CD4-positive, alpha-beta T cell treated with Interleukin-6 at 100 ng/mL for 8 hours (primary cell): ENCODE results near the gene RNU4-1.
"Not testable (repeated sequence)": the region's sequence is repeated elsewhere in the genome, so short reads cannot be mapped to it uniquely, and the experiment has no call there.

Source experiments
- DNase-seq: peaks from one replicate; pipeline ENCODE4 v3.0.0-alpha.2; 2020; ENCODE audit warnings: mixed read lengths, low spot score

Gene RNU4-1

DNA sequence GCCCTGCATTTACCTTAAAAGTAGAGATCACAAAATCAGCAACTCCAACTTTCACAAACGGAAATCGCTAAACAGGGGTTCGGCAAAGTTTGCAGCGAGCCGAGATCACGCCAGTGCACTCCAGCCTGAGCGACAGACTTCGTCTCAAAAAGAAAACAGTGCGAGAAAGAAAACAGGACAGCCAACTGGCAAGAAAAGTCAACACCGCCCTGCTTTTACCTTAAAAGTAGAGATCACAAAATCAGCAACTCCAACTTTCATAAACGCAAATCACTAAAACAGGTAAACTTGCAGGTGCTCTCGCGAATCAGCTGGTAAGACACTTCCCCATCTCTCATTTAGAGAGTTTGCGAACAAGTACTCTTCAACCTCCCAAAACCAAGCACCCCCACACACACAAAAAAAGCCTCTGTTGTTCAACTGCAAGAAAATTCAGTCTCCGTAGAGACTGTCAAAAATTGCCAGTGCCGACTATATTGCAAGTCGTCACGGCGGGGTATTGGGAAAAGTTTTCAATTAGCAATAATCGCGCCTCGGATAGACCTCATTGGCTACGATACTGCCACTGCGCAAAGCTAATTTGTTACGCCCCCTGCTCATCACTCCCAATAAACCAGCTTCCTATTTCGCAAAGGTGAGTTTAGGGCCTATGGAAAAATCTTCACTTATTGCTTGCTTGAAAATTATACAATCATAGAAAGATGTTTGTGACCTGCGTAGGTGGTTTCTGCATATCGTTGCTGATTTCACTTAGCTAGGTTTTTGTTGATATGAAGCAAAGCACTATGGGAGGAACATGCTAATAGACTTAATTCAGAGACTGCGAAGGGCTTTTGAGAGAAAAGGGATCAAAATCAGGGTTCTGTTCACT is at the start of gene RNU4-1:
Gene RNU4-1, minus strand, starts transcription at position 577 of the 871 bp plus-strand sequence.
- peak; percentile 77 for DNase-seq

DNA sequence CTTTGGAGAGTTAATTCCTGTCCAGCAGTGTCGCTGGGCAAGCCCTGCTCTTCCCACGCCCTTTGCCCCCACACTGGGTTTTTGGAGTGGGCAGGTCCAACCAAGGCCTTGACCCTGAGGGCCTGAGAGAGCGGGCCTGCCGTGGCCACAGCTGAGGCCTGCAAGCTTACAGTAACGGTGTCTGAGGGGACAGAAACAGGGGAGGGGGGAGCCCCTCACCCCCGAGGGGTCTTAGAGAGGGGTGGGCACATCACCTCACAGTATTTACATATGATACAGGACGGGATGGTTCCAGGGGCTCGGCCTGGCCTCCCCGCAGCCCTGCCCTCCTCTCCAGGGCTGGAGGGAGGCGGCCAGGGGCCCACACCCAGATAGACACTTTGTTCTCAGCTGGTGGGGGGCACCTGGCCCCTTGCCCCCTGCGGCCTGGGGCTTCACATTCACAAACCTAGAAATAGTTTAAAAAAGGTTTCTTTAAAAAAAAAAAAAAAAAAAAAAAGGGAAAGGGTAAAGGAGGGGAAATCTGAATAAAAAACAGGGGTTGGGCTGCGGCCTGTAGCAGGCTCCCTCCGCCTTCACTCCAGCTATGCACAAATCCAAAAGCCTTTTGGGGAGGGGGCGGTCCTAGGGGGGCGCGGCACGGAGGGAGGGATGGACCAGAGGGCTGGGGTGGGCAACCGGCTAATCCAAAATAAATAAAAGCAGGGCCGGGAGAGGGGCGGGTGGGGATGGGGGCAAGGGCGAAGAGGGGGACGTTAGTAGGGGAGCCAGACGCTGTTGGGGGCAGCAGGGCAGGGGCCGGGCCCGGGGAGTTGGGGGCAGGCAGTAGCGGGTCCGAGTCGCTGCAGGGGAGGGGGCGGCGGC is 49.4 kb upstream of the RNU4-1 start:
- DNase-seq: no peak

DNA sequence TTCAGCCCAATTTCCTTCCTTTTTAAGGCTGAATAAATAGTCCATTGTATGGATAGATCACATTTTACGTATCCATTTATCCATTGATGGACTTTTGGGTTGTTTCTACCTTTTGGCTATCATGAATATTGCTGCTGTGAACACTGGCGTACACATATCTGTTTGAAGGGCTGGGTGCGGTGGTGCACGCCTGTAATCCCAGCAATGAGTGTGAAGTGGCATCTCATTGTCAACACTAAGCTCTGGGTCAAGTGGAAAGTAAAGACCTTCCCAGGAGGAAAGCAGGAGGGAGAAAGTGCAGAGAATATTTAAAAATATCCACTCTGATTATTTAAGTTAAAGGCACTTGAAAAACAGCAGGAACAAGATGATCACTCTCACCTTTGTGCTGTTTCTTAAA is 46.2 kb upstream of the RNU4-1 start:
- DNase-seq: no peak

DNA sequence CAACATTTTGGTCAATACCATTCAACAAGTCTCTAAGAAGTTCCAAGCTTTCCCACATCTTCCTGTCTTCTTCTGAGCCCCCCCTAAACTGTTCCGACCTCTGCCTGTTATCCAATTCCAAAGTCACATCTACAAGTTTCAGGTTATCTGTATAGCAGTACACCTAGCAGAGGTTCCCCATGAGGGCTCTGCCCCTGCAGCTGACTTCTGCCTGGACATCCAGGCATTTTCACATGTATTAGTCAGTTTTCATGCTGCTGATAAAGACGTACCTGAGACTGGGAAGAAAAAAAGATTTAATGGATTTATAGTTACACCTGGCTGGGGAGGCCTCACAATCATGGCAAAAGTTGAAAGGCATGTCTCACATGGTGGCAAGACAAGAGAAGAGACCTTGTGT is 44.7 kb upstream of the RNU4-1 start:
- no peak for DNase-seq

DNA sequence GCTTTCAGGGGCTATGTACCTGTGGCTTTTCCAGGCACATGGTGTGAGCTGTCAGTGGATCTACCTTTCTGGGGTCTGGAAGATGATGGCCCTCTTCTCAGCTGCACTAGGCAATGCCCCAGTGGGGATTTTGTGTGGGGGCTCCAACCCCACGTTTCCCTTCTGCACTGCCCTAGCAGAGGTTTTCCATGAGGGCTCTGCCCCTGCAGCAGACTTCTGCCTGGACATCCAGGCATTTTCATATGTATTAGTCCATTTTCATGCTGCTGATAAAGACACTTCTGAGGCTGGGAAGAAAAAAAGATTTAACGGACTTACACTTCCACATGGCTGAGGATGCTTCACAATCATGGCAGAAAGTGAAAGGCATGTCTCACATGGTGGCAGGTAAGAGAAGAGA is 43.4 kb upstream of the RNU4-1 start:
- DNase-seq: not testable (repeated sequence)

DNA sequence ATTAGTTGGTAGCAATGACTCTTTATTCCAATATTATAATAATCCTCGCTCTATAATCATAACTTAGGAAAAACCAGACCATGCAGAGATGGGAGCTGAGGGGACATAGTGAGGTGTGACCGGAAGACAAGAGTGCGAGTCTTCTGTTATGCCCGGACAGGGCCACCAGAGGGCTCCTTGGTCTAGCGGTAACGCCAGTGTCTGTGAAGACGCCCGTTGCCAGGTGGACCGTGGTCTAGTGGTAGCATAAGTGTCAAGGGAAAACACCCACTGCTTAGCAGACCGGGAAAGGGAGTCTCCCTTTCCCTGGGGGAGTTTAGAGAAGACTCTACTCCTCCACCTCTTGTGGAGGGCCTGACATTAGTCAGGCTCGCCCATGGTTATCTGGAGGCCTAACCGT is 42.4 kb upstream of the RNU4-1 start:
- DNase-seq: not testable (repeated sequence)

DNA sequence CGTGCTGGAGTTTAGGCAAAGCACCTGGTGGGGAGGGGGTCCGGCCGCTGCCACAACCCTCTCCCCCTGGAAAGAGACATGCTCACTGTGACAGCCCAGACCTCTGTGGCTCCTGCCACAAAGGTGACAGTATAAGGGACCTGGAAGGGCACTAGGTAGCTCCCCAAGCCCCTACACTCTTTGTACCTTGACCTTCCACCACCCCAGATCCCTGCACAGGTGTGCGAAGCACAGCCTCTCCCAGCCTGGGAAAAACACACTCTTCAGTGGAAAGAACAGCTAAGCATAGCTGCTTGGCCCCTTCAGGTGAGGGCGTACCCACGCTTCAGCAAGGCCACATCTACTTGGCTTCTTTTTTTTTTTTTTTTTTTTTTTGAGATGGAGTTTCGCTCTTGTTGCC is 39.5 kb upstream of the RNU4-1 start:
- no peak for DNase-seq

DNA sequence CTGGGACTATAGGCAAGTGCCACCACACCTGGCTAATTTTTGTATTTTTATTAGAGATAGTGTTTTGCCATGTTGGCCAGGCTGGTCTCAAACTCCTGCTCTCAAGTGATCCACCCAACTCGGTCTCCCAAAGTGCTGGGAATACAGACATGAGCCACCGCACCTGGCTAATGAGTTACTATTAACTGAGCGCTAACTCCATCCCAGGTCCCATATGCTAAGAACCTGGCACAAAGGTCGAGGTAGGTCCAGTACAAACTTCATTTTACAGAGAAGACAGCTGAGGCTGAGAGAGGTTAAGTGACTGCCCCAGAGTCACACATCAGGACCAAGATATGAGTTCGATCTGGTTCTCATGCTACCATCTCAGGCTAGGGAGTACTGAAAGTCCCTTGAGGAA is 39.0 kb upstream of the RNU4-1 start:
- no peak for DNase-seq

DNA sequence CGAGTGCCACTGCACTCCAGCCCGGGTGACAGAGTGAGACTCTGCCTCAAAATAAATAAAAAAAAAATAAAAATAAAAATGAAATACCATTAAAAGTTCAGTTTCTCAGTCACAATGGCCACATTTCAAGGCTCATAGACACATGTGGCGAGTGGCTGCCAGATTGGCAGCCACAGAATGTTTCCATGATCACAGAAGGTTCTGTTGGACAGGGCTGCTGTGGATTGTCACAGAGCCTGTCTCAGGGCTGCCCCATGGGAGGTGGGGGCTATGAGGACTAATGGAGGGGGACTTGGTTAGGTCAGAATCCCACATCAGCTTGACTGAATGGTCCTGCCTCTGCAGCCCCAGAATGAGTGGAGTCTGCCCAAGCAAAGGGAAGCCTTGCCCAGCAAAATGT is 38.4 kb upstream of the RNU4-1 start:
- DNase-seq: no peak

DNA sequence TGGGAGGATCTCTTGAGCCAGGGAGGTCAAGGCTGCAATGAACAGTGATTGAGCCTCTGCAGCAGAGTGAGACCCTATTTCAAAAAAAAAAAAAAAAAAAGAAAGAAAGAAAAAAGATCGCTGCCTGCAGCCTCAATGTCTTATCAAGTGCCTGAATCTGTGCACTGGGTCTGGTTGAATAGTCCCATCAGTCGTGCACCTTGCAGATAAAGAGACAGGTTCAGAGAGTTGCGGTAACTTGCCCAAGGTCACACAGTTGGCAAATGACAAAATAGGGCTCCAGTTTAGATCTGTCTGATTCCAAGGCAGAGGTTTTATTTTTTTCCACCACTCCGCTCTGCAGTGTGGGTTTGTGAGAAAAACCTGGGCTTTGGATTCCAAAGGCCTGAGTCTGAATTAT is 35.2 kb upstream of the RNU4-1 start:
- no peak for DNase-seq

DNA sequence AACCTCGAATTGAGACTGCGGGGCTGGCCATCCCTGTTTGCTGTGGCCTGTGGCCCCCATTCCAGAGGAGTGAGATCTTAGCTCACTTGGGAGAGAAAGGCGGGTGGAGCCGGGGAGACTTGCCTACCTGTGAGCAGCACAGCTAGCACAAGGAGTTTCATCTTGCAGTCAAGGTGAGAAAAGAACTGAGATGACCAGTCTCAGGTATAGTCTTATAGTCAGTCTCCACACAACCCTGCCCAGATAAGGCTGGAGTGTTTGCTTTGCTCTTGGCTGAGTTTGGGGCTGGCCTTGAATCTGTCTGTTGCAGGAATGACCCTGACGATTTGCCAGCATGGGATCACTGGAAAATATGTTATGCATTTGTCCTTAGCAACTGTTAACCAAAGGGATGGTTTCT is 34.6 kb upstream of the RNU4-1 start, which contains the start of gene PLA2G1B:
Gene PLA2G1B, minus strand, starts transcription at position 187 of the 400 bp plus-strand sequence. Its CDS starts 26 bp downstream, at position 161.
- DNase-seq: no peak

DNA sequence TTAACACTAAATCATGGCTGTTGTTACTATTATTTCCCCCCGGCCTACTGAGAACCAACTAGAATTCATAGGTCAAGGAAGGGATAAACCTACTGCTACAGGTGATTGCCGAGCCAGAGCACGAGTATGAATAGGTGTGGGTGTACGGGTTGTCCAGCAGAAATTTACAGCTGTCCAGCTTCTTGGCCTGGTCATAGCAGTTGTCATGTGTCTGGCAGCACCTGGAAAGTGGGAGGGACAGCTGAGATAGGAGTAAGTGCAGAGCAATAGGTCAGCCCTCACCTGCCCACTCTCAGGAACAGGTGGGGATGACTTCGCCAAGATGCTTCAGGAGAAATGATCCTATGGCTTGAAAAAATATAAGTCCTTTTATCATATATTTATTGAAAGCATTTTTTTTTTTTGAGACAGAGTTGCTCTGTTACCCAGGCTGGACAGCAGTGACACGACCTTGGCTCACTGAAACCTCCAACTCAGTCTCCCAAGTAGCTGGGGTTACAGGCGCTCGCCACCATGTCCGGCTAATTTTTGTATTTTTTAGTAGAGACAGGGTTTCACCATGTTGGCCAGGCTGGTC is 31.9 kb upstream of the RNU4-1 start:
- no peak for DNase-seq

DNA sequence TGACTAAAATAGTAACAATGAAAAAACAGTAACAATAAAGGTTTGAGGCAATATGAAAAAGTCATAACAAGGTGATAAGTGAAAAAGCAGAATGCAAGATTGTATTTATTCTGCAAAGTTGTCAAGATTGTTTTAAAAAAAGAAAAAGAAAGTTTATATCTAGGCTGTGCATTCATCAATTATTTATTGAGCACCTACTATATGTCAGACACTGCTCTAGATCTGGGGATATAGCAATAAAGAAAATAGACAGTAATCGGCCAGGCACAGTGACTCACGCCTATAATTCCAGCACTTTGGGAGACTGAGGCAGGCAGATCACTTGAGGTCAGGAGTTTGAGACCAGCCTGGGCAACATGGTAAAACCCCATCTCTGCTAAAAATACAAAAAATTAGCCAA is 30.7 kb upstream of the RNU4-1 start:
- DNase-seq: no peak

DNA sequence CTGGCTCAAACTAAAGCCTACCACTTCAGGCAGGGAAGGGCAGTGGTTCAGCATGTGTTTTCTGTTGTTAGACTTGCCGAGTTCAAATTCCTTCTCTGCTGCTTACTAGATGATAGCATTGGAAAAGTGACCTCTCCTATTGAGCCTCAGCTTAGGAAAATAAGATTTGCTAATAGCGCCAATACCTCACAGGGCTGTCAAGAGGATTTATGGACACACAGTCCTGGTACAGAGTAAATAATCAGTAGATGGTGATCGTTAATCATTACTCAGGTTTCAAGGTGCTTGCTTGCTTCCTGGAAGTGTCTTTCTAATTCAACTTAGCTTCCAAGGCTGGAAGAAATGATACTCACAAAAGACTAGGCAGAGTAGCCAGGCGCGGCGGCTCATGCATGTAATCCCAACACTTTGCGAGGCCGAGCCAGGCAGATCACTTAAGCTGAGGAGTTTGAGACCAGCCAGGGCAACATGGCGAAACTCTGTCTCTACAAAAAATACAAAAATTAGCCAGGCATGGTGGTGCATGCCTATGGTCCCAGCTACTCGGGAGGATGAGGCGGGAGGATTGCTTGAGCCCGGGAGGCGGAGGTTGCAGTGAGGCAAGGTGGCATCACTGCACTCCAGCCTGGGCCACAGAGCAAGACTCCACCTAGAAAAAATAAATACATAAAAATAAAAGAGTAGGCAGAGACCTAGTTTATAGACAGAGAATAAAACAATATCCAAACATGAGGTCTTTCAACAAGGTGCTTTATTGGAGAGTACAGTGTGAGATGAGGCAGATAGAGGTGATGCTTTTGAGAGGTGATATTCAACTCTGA is 28.6 kb upstream of the RNU4-1 start:
- DNase-seq: no peak

DNA sequence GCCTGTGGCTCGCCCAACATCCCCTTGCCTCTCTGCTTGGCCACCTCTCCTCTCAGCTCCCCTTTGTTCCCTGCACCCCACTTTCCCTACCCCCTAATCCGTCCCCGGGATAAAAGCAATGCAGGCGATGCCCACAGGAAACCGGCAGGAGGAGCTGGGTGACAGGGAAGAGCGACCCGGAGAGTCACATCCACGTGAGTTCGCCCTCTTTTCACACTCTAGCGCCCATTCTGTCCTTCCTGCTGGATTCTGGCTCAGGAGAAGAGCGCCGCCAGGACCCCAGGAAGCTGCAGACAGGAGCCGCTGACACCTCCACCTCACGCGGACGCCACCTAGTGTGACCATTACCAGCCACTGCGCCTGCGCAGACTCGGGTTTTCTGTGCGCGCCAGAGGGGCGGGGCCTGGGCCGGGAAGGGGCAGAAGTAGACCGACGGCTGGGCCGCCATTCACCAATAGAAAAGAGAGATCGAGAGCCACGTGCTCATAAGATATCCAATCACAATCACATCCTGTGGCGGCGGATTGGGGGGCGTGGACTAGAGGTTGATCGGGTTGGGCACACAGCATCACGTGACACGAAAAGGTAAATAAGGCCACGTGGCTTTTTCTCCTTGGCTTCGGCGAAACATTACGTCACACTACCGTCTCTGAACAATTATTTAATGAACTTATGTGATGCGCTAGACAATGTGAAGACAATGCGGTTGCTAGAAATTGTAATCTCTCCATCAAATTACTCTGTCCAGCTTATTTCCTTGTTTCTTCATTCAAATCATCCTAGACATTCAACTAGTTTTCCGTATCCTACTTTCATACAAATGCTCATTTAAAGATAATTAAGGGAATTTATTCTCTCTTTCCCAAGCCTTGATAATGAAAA is 24.4 kb upstream of the RNU4-1 start:
- peak; percentile 99 for DNase-seq

DNA sequence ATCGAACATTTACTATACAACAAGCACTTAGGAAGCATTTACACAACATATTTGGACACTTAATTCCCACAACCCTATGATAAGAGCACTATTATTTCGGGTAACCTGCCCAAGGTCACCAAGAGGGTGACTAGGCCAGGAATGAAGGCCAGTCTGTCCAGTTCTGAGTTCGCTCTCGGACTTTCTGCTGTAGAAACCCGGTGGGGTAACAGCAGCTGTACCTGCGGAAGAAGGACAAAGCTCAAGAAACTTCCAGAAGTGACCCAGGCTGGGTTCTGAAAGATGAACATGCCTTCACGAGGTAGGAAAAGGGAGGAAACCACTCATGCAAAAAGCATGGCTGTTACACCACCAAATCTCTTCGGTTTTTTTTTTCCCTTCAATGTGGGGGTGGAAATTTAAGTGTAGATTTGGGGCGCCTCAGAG is 23.8 kb upstream of the RNU4-1 start:
- DNase-seq: no peak

DNA sequence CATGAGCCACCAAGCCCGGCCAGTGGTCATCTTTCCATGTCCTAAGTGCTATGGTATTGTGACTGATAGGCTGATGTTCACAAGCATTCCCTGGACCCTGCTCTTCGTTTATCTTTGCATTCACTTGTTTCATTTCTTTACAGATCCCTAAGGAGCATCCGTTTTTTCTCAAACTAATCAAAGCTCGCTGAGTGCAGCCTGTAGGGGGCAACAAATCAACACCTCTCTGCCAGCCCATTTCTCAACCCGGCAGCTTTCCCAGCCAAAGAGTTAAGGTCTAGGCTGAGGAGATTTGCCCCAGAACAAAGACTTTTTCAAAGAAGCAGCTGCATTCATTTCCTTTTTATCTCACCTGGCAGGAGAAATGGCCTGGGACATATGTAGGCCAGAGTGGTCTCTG is 21.2 kb upstream of the RNU4-1 start:
- DNase-seq: no peak

DNA sequence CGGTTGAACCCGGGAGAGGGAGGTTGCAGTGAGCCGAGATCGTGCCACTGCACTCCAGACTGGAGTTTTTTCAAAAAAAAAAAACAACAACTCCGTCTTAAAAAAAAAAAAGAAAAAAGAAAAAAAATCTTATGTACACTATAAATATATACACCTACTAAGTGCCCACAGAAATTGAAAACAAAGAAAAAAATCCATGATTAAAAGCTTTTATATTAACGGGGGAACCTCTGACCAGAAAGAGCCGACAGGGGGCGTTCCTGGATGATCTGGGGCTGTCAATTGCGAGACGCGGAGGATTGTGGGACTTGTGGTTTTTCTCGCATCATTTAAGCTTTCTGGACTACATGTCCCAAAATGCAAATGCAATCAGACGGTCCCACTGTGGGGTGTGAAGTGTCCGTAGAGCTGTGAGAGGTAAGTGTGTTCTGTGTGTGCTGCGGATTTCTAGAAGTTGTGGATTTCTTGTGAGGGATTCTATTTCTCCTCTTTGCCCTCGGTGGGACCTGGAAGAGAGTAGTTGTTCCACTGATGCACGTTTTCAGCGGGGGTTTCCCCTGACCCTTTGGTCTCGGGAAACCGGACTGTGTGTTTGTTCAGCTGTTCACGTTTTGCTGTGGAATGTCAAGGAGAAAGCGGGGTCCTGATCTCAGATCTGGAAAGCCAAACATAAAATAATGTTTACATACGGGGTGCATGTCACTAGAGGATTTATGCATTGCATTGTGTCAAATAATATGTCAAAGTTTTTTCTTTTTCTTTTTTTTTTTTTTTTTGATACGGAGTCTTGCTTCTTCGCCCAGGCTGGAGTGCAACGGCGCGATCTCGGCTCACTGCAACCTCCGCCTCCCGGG is 9.2 kb upstream of the RNU4-1 start, which contains the start of gene SIRT4:
Gene SIRT4, plus strand, starts transcription at position 360 of the 854 bp plus-strand sequence. CDS start 1,241 bp downstream, outside the sequence.
- DNase-seq: peak; percentile 91

DNA sequence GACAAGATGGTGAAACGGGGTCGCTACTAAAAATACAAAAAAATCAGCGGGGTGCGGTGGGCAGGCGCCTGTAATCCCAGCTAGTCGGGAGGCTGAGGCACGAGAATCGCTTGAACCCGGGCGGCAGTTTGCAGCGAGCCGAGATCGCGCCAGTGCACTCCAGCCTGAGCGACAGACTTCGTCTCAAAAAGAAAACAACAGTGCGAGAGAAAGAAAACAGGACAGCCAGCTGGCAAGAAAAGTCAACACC is 701 bp downstream of the RNU4-1 start:
- no peak for DNase-seq
